ENCODE measurements around the gene MAN2A2.

GRCh38 chr15:90915808-90916440 is 12.8 kb downstream of the MAN2A2 start:
- TF ChIP-seq EZH2phosphoT487 (IDR thresholded peaks at IDR 0.05; ENCODE audit: insufficient read depth, low read depth) (no peak), EZH2 (IDR thresholded peaks at IDR 0.05; ENCODE audit: insufficient read depth, poor library complexity, severe bottlenecking) (no peak)

All from GM23248 (cell line).